Coronary artery (tissue), 2 donors: ENCODE measurements around the gene KCNMB1.
A peak's percentile ranks its signal among the peaks of the same experiment; 100 is the strongest.

Source experiments
- DNase-seq: peaks from one replicate; pipeline ENCODE4 v3.0.0-alpha.2; 2017; ENCODE audit warnings: low spot score
- H3K27ac ChIP-seq, 2 donors: fragments of 200-600 bp; sonication (generic); one replicate each; pipeline ENCODE4 v1.5.1; 2016 to 2019
- H3K4me3 ChIP-seq: fragments of 200-600 bp; sonication (generic); 2 replicates; pipeline ENCODE4 v1.5.1; 2016; ENCODE audit warnings: mild to moderate bottlenecking, moderate library complexity
- TF ChIP-seq, protein P1 (sequence below): fragments of 200-600 bp; sonication (generic); IDR thresholded peaks from one replicate; pipeline ENCODE4 v1.5.1; 2019; ENCODE audit warnings: antibody characterized with exemption

Gene KCNMB1

DNA sequence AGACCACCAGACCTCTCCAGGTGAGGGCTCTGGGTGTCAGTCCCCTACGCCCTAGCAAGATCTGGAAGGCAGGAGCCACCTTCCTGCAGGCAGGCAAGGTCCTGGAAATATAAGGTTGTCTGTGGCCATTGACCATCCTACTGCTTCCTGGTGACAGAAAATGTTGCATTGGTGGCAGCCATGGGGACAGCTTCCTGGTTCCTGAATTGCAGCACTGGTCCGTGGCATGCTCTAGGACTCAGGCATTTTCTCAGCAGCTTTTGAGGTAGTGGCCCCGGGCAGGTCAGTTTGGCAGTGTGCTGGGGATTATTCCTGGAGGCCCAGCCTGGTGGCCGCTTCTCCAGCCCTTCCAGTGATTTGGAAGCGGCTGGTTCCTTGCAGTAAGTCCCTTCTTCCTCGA is 36.6 kb upstream of the KCNMB1 start:
- no peak overlapping the region for H3K4me3 ChIP-seq
- H3K27ac ChIP-seq, result no peak overlapping the region
- TF ChIP-seq, protein P1, sequence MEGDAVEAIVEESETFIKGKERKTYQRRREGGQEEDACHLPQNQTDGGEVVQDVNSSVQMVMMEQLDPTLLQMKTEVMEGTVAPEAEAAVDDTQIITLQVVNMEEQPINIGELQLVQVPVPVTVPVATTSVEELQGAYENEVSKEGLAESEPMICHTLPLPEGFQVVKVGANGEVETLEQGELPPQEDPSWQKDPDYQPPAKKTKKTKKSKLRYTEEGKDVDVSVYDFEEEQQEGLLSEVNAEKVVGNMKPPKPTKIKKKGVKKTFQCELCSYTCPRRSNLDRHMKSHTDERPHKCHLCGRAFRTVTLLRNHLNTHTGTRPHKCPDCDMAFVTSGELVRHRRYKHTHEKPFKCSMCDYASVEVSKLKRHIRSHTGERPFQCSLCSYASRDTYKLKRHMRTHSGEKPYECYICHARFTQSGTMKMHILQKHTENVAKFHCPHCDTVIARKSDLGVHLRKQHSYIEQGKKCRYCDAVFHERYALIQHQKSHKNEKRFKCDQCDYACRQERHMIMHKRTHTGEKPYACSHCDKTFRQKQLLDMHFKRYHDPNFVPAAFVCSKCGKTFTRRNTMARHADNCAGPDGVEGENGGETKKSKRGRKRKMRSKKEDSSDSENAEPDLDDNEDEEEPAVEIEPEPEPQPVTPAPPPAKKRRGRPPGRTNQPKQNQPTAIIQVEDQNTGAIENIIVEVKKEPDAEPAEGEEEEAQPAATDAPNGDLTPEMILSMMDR, result no peak
- no peak for DNase-seq

DNA sequence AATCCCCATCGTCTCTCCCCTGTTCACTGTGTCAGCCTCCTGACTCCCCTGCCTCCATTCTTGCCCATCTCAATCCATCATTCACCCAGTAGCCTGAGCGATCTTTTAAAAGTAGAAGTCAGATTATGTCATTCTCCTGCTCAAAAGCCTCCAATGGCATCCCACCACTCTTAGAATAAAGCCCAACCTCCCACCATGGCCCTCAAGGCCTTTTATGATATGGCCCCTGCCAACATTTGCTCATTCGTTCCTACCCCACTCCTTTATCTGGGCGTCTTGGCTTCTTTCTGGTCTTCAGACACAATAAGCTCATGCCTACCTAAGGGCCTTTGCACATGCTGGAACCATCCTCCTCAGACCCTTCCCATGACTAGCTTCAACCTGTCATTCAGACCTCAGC is 35.5 kb upstream of the KCNMB1 start:
- H3K4me3 ChIP-seq, result no peak overlapping the region
- no peak for DNase-seq
- TF ChIP-seq, protein P1, result no peak
- H3K27ac ChIP-seq, result no peak overlapping the region

DNA sequence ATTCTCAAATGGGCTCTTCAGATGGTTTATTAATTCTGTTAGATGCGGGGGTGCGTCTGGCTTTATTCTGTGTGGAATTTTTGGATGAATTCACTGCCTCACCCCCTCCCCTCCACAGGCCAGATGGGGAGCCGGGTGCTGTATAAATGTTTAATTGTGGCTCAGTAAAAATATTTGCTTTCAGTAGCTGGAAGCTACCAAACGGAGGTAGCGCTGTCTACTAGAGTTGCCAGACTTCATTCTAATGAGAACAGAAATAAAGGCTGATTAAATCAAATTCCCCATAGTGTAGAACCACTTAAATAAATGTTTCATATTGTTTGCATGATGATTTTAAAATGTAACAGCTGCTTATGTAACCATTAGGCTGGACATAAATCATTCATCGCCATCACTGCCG is 34.5 kb upstream of the KCNMB1 start:
- TF ChIP-seq, protein P1, result no peak
- Histone ChIP-seq H3K27ac (no peak overlapping the region), H3K4me3 (no peak overlapping the region)
- no peak for DNase-seq

DNA sequence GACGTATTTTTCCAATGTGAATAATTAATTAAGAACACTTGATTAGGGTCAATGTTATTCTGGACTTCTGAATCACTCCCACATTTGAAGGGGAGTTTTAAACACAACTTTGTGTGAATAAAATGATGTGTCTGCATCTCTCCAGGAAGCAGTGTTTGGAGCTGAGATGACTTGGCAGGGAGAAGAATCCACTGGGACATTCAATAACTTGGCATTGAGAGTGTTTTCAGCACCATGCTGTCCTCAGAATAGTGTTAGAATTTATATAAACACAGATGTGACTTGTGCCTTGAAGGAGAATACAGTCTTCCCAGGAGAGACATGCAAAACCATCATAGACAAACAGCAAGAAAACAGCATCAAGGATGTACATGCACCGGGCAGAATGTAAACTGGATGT is 32.7 kb upstream of the KCNMB1 start:
- TF ChIP-seq, protein P1, result no peak
- no peak for DNase-seq
- Histone ChIP-seq H3K4me3 (no peak overlapping the region), H3K27ac (no peak overlapping the region)

DNA sequence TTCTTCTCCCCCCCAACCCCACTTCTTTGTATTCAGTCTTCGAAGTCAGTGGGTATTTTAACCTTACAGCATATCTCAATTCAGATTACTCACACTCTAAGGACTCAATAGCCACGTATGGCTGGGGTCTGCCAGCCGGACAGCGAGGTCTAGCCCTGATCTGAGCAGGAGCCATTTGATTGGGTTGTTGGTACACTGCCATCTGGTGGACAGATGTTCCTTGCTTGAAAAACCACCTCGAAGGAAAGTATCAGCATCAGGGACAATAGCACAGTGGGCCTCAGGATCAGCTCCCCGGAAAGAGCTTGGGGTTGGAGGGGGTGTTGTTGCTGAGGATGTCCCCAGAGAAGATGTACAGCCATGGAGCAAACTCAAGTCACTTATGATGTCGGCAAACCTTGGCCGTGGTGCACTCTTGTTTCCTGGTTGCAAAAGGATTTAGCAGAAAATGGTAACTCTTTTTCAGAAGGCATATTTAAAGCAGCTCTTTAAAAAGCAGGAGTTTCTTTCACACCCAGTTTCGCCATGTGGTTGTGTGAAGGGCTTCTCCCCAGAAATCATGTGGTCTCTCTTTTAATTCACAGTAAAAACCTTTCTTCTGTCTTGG is 31.7 kb upstream of the KCNMB1 start:
- Histone ChIP-seq H3K4me3 (no peak overlapping the region), H3K27ac (no peak overlapping the region)
- DNase-seq, result no peak
- TF ChIP-seq, protein P1, result peak; percentile 75

DNA sequence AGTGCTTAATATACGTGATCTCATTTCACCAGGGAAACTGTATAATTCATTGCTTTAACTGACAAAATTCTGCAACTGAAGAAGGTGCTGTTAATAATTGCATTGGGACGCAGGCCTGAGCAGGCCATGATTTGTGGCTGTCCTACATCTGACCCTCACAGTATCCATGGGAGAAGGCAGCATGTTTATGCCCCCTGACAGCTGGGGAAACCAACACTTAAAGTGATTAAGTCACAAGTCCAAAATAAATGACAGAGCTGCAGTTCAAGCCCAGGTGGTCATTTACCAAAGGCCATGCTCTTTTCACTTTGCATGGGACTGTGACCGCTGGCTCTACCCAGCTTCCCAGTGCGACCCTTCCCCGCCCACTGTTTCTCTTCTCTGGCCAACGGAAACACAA is 30.5 kb upstream of the KCNMB1 start:
- no peak overlapping the region for H3K27ac ChIP-seq
- no peak for DNase-seq
- TF ChIP-seq, protein P1, result no peak
- no peak overlapping the region for H3K4me3 ChIP-seq

DNA sequence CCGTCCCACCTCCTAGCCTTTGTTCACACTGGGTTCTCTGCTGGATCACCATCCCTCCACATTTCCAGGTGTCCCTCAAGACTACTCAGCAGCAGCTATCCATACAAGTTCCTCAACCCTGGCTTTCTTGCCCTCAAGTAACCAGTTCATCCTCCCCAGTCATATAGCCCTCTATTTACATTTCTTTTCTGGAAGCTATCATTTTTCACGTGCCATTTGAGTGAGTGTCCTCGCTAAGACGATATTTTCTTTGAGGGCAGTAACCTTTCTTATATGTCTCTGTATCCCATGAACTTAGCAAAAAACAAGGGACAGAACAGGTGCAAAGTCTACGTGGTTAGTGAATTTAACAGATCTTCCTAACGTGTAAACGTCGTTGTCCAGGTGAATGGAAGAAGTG is 29.6 kb upstream of the KCNMB1 start:
- TF ChIP-seq, protein P1, result no peak
- H3K4me3 ChIP-seq, result no peak overlapping the region
- no peak overlapping the region for H3K27ac ChIP-seq
- no peak for DNase-seq
